ENCODE data around the gene BICRA.

DNA sequence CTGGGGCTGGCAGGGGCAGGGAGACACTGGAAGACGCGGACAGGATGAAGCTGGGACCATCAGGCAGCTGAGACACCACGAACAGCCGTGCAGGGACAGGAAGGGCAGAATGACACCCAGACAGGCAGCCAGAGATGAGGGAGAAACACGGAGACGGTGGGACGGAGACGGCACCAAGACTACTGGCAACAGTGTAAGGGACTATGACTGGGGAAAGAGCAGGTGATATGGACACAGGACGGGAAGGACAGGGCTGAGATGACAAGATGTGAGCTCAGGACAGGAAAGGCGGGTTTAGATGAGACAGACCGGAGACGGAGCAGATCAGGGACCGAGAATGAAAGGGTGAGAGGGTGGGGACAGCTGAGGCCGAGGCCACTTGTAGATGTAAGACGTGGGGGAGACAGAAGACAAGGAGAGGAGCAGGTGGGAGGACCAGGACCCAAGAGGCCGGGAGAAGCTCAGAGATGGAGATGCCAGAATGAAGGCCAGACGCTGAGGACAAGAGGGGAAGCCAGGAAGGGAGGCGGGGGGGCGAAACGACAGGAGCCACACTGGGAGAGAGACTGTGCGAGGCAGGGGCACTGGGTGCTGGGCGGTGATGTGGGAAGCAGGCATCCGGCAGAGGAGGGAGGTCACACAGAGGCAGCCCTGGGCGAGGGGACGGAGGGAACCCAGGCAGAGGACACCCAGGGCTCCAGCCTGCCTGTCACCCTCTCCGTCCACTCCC is 86.8 kb downstream of the BICRA start:
- TF ChIP-seq, protein P1, sequence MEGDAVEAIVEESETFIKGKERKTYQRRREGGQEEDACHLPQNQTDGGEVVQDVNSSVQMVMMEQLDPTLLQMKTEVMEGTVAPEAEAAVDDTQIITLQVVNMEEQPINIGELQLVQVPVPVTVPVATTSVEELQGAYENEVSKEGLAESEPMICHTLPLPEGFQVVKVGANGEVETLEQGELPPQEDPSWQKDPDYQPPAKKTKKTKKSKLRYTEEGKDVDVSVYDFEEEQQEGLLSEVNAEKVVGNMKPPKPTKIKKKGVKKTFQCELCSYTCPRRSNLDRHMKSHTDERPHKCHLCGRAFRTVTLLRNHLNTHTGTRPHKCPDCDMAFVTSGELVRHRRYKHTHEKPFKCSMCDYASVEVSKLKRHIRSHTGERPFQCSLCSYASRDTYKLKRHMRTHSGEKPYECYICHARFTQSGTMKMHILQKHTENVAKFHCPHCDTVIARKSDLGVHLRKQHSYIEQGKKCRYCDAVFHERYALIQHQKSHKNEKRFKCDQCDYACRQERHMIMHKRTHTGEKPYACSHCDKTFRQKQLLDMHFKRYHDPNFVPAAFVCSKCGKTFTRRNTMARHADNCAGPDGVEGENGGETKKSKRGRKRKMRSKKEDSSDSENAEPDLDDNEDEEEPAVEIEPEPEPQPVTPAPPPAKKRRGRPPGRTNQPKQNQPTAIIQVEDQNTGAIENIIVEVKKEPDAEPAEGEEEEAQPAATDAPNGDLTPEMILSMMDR (IDR thresholded peaks at IDR 0.05 in 2 of 3, conservative IDR thresholded peaks at IDR 0.05 in 1 of 3; ENCODE audit: insufficient read depth in 2 of 3, low read depth in 1 of 3, low read length in 3 of 3): no peak
- TF ChIP-seq POLR2A (conservative IDR thresholded peaks at IDR 0.05) (0 out of 2 replicates have a peak, but pooled peaks have one; percentile 22), MTA3 (IDR thresholded peaks at IDR 0.05; ENCODE audit: borderline replicate concordance) (no peak), KDM2B (CRISPR knock-in tag; IDR thresholded peaks at IDR 0.05) (no peak), RFX5 (IDR thresholded peaks at IDR 0.05; ENCODE audit: low read depth, low read length) (no peak), NONO (IDR thresholded peaks at IDR 0.05; ENCODE audit: low read depth in 2 of 2, low read length in 1 of 2) (no peak), SRSF9 (IDR thresholded peaks at IDR 0.05; ENCODE audit: borderline replicate concordance, low read depth, low read length) (no peak), BCL6 (CRISPR knock-in tag; IDR thresholded peaks at IDR 0.05) (no peak)
- TF ChIP-seq, protein P2, sequence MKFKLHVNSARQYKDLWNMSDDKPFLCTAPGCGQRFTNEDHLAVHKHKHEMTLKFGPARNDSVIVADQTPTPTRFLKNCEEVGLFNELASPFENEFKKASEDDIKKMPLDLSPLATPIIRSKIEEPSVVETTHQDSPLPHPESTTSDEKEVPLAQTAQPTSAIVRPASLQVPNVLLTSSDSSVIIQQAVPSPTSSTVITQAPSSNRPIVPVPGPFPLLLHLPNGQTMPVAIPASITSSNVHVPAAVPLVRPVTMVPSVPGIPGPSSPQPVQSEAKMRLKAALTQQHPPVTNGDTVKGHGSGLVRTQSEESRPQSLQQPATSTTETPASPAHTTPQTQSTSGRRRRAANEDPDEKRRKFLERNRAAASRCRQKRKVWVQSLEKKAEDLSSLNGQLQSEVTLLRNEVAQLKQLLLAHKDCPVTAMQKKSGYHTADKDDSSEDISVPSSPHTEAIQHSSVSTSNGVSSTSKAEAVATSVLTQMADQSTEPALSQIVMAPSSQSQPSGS (CRISPR knock-in tag; IDR thresholded peaks at IDR 0.05): no peak
- TF ChIP-seq, protein P3, sequence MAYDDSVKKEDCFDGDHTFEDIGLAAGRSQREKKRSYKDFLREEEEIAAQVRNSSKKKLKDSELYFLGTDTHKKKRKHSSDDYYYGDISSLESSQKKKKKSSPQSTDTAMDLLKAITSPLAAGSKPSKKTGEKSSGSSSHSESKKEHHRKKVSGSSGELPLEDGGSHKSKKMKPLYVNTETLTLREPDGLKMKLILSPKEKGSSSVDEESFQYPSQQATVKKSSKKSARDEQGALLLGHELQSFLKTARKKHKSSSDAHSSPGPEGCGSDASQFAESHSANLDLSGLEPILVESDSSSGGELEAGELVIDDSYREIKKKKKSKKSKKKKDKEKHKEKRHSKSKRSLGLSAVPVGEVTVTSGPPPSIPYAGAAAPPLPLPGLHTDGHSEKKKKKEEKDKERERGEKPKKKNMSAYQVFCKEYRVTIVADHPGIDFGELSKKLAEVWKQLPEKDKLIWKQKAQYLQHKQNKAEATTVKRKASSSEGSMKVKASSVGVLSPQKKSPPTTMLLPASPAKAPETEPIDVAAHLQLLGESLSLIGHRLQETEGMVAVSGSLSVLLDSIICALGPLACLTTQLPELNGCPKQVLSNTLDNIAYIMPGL (CRISPR knock-in tag; IDR thresholded peaks at IDR 0.05): no peak

All from K562 (cell line).